K562 (cell line): ENCODE results near the gene PGAM2. TPM values are rescaled to one million over a fixed set of nuclear protein-coding genes. Genes with fewer than 3 reads are reported as not detected.
A peak's percentile ranks its signal among the peaks of the same experiment; 100 is the strongest.

Experiments used
- ATAC-seq: fragments of 200-7000 bp; cut with Tn5 transposase; 3 replicates; pipeline ENCODE4 v1.9.1; 2020; ENCODE audit warnings: moderate library complexity
- BruUV-seq: library from RNA; stranded (reverse); fragments of 400-500 nt; replicated peaks from 2 replicates; lab custom pipeline; 2021; lab: Mats Ljungman, UMichigan
- CTCF ChIA-PET: fragments of 300-600 bp; formaldehyde crosslinking; extraction: SDS; loops from one replicate; lab custom pipeline; 2021; ENCODE audit warnings: low intra/inter-chr PET ratio; lab: Yijun Ruan, JAX
- POLR2A ChIA-PET: fragments of 300-600, 350-650 bp; sonication (Branson Sonifier 250); formaldehyde crosslinking; extraction: SDS; loops from one replicate; lab custom pipeline; 2021; ENCODE audit warnings: antibody characterized with exemption, inconsistent platforms; lab: Yijun Ruan, JAX
- DNase-seq, 4 experiments: peaks; one replicate each; pipeline versions ENCODE4 v3.0.0 to v3.0.0-alpha.2; 2011 to 2018; ENCODE audit warnings: low spot score in 3 of 4, mixed read lengths in 3 of 4; ENCODE audit errors: extremely low read depth in 1 of 4
- FAIRE-seq: peaks from 2 replicates; lab custom pipeline; 2011; peaks lifted over from hg19 to GRCh38; lab: Jason Lieb, UNC
- H2AFZ ChIP-seq: 2 replicates; pipeline ENCODE4 v1.6.0; 2011; ENCODE audit warnings: low read depth, low read length, control low read depth, inconsistent platforms
- H3K27ac ChIP-seq: fragments of 200-600 bp; 3 replicates; pipeline ENCODE4 v1.8.0; 2011; ENCODE audit warnings: low read depth, mild to moderate bottlenecking, control low read depth, inconsistent platforms, low read length, moderate library complexity, mixed read lengths; ENCODE audit errors: extremely low read depth
- H3K27me3 ChIP-seq, 2 experiments: fragments of 300-600 bp in 1 of 2; 2 replicates in 1 of 2; 3 replicates in 1 of 2; pipeline versions ENCODE4 v1.6.0 to v1.8.0; 2011; ENCODE audit warnings: inconsistent platforms in 2 of 2, low read length in 2 of 2, mild to moderate bottlenecking in 1 of 2, mixed read lengths in 1 of 2, moderate library complexity in 1 of 2; ENCODE audit not compliant: control insufficient read depth in 2 of 2, insufficient read depth in 2 of 2
- H3K36me3 ChIP-seq: fragments of 300-600 bp; 3 replicates; pipeline ENCODE4 v1.8.0; 2011; ENCODE audit warnings: mild to moderate bottlenecking, low read length, inconsistent platforms; ENCODE audit not compliant: control insufficient read depth, insufficient read depth
- H3K4me1 ChIP-seq, 2 experiments: fragments of 200-600 bp in 1 of 2; replicated peaks in 1 of 2; 2 replicates in 1 of 2; 3 replicates in 1 of 2; pipeline versions ENCODE4 v1.5.1 to v1.8.0; 2011; ENCODE audit warnings: inconsistent platforms in 2 of 2, low read length in 2 of 2, mild to moderate bottlenecking in 1 of 2, mixed read lengths in 1 of 2, moderate library complexity in 1 of 2; ENCODE audit not compliant: control insufficient read depth in 2 of 2, insufficient read depth in 2 of 2
- H3K4me2 ChIP-seq: 2 replicates; pipeline ENCODE4 v1.6.1; 2011; ENCODE audit warnings: low read length, control low read depth, inconsistent platforms, mixed read lengths; ENCODE audit not compliant: insufficient read depth
- H3K4me3 ChIP-seq: fragments of 200-600 bp; sonication (generic), shearing (Covaris generic); 2 replicates; pipeline ENCODE4 v1.5.1; 2016; ENCODE audit warnings: control low read depth, inconsistent platforms
- H3K79me2 ChIP-seq: fragments of 200-600 bp; 3 replicates; pipeline ENCODE4 v1.8.0; 2011; ENCODE audit warnings: low read length, inconsistent platforms; ENCODE audit not compliant: control insufficient read depth, insufficient read depth
- H3K9ac ChIP-seq, 2 experiments: 2 replicates each; pipeline versions ENCODE4 v1.6.0 to v1.6.1; 2011; ENCODE audit warnings: low read depth in 2 of 2, low read length in 2 of 2, control low read depth in 1 of 2, inconsistent platforms in 1 of 2, mild to moderate bottlenecking in 1 of 2, mixed read lengths in 1 of 2; ENCODE audit not compliant: insufficient read depth in 1 of 2
- H3K9me1 ChIP-seq: one replicate; pipeline ENCODE4 v1.6.0; 2011; ENCODE audit warnings: inconsistent platforms, mild to moderate bottlenecking, low read length, moderate library complexity; ENCODE audit not compliant: control insufficient read depth, insufficient read depth
- H3K9me3 ChIP-seq: replicated peaks from 2 replicates; pipeline ENCODE4 v1.5.1; 2011; ENCODE audit warnings: low read depth, low read length, inconsistent platforms; ENCODE audit not compliant: control insufficient read depth, insufficient read depth
- H4K20me1 ChIP-seq: replicated peaks from 2 replicates; pipeline ENCODE4 v1.6.1; 2011; ENCODE audit warnings: low read length, inconsistent platforms, mixed read lengths; ENCODE audit not compliant: control insufficient read depth, insufficient read depth
- E2F3 ChIP-seq: fragments of 250-450 bp; sonication (Bioruptor Pico); IDR thresholded peaks from 2 replicates; pipeline ENCODE4 v1.4.0; 2020; ENCODE audit warnings: mild to moderate bottlenecking
- RBM34 ChIP-seq: fragments of 200-400 bp; formaldehyde crosslinking; IDR thresholded peaks from 2 replicates; pipeline ENCODE4 v1.6.1; 2018; ENCODE audit warnings: low read length, borderline replicate concordance; ENCODE audit not compliant: insufficient read depth
- RCOR1 ChIP-seq, 2 experiments: IDR thresholded peaks; 2 replicates each; pipeline ENCODE4 v1.6.1; 2012; ENCODE audit warnings: low read depth in 2 of 2, low read length in 2 of 2, borderline replicate concordance in 1 of 2, improper control_type of control experiment in 1 of 2
- SMAD2 ChIP-seq: fragments of 150-350 bp; IDR thresholded peaks from 2 replicates; pipeline ENCODE4 v1.6.1; 2014; ENCODE audit warnings: low read depth, mild to moderate bottlenecking, low read length
- ZFPM2 ChIP-seq: fragments of 250-450 bp; sonication (Bioruptor Pico); IDR thresholded peaks from 2 replicates; pipeline ENCODE4 v1.5.1; 2022; ENCODE audit warnings: mild to moderate bottlenecking
- WGBS: fragments of 100-300 bp; shearing (Covaris generic); methylation state at CpG from one replicate; pipeline ENCODE4 v1.1.6; 2016; ENCODE audit warnings: low coverage, mixed read lengths; ENCODE audit not compliant: insufficient coverage; ENCODE audit errors: missing lambda C conversion rate; 5-methylcytosine and 5-hydroxymethylcytosine counted together
- in situ Hi-C: fragments of 300-500 bp; cut with MboI; formaldehyde crosslinking; loops from 4 replicates; pipeline ENCODE4 v1.15.0; 2018; ENCODE audit warnings: inconsistent platforms, mixed read lengths
- intact Hi-C: fragments of 100-400 bp; cut with micrococcal nuclease; formaldehyde crosslinking; loops from 2 replicates; pipeline ENCODE4 v1.14.2; 2022
- polyA plus RNA-seq, 8 experiments: library from polyadenylated mRNA; depleted of rRNA in 4 of 8; stranded (reverse) in 5 of 8; unstranded in 3 of 8; fragments of >200 nt; fragmentation: Nextera tagmentation in 2 of 8; fragmentation: Illumina TruSeq in 1 of 8; extraction: Ambion mirVana in 2 of 8; extraction: Trizol in 1 of 8; gene quantifications; 2 replicates each; pipeline versions ENCODE4 v1.2.1 to v1.2.3, GENCODE V29; 2011 to 2014; ENCODE audit warnings: inconsistent platforms in 1 of 8, missing spikeins in 1 of 8
- total RNA-seq, 7 experiments: library from RNA; depleted of rRNA in 6 of 7; stranded (reverse); fragments of >200 nt in 6 of 7; fragmentation: Illumina TruSeq in 2 of 7; extraction: Trizol in 2 of 7; gene quantifications; 2 replicates each; pipeline versions ENCODE4 v1.2.1 to v1.2.3, GENCODE V29; 2011 to 2021; ENCODE audit warnings: low replicate concordance in 1 of 7
- TF ChIP-seq, protein P1 (sequence below): fragments of 450-650 bp; IDR thresholded peaks from 2 replicates; pipeline ENCODE4 v1.6.1; 2016; ENCODE audit warnings: mild to moderate bottlenecking, moderate library complexity

The PGAM2 gene
- total and polyA plus RNA-seq, 9 of the 15 experiments (the other 6 are each of a cell fraction or from before 2014, with no cell fraction given) = not detected

DNA sequence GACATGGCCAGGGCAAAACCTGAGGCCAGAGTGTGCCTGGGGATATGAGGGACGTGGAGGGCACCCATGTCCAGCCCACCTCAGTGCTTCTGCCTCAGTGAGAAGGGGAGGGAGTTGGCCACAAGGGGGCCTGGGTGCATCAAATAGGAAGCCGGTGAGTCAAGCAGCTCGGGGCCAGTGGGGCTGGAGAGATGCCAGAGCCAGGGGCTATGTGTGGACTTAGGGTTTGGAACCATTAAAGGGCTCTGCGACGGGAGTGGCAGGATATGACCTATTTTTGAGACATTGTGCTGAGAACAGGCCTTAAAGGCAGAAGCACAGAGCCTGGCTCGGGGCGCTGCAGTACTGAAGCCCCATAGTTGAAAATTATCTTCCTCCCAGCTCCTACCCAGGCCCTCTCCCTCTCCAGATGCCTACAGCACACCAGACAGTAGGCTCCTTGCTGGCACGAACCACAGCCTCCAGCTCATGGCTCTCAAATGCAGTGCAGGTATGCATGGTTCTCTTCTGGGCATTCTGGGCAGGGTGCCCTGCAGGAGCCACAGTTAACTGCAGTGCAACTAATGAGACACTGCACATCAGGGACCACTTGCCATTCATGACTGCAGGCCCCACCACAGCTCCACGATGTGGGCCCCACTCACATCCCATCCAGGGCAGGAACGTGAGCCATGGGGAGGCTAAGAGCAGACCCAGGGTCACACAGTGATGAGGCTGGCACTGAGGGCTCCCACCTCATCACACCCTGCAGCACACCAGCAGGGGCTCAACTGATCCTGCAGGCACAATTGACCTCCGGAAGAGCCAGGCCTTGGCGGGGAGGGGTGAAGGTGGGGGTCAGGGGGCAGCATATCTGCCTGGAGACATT, 7.2 kb upstream of the PGAM2 start:
- Histone ChIP-seq H3K27ac (no peak overlapping the region), H3K36me3 (peaks cover 13% of the 10 kb centered on the region; the same call in 1 of the 3 replicates), H3K4me1 (peaks cover 6 to 16% of the 10 kb centered on the region in 2 experiments; a peak in 3 of 5 replicates), H3K79me2 (no peaks in the 10 kb centered on the region), H3K4me3 (no peak overlapping the region), H3K9me3 (no peaks in the 10 kb centered on the region), H3K27me3 (peaks cover 0 to 7% of the 10 kb centered on the region in 2 experiments; a peak in 2 of 5 replicates), H2AFZ (no peak overlapping the region), H4K20me1 (peaks cover 6% of the 10 kb centered on the region), H3K9ac (no peak overlapping the region), H3K4me2 (no peak overlapping the region), H3K9me1 (peaks cover 4% of the 10 kb centered on the region)
- intact Hi-C loops (loop anchor here (2.0 kb wide), 1 partner anchor 124 kb away; no protein-coding TSS in a partner anchor), in situ Hi-C loops (no loop called here)
- WGBS = 35% methylated on average over 12 of the region's 12 CpGs
- ATAC-seq (peak; percentile 90), FAIRE-seq (peak; percentile 78), DNase-seq (peak; percentile 68 to 82 (median 76))
- ChIA-PET CTCF (interaction anchor here (1.0 kb wide), 1 partner anchor 52 kb away, joined by 3 read pairs; no protein-coding TSS in a partner anchor), POLR2A (interaction anchor here (0.9 kb wide), 1 partner anchor 19 kb away, joined by 3 read pairs; no protein-coding TSS in a partner anchor)
- no TSS peak for BruUV-seq
- TF ChIP-seq E2F3 (CRISPR knock-in tag) (no peak), RBM34 (no peak), ZFPM2 (CRISPR knock-in tag) (no peak), RCOR1 (IDR thresholded peaks at IDR 0.05; ENCODE audit: borderline replicate concordance in 1 of 2, low read depth in 2 of 2, low read length in 2 of 2) (0 out of 4 replicates have a peak, but pooled peaks of 1 of the 2 experiments have one; percentile 26), SMAD2 (no peak)
- TF ChIP-seq, protein P1, sequence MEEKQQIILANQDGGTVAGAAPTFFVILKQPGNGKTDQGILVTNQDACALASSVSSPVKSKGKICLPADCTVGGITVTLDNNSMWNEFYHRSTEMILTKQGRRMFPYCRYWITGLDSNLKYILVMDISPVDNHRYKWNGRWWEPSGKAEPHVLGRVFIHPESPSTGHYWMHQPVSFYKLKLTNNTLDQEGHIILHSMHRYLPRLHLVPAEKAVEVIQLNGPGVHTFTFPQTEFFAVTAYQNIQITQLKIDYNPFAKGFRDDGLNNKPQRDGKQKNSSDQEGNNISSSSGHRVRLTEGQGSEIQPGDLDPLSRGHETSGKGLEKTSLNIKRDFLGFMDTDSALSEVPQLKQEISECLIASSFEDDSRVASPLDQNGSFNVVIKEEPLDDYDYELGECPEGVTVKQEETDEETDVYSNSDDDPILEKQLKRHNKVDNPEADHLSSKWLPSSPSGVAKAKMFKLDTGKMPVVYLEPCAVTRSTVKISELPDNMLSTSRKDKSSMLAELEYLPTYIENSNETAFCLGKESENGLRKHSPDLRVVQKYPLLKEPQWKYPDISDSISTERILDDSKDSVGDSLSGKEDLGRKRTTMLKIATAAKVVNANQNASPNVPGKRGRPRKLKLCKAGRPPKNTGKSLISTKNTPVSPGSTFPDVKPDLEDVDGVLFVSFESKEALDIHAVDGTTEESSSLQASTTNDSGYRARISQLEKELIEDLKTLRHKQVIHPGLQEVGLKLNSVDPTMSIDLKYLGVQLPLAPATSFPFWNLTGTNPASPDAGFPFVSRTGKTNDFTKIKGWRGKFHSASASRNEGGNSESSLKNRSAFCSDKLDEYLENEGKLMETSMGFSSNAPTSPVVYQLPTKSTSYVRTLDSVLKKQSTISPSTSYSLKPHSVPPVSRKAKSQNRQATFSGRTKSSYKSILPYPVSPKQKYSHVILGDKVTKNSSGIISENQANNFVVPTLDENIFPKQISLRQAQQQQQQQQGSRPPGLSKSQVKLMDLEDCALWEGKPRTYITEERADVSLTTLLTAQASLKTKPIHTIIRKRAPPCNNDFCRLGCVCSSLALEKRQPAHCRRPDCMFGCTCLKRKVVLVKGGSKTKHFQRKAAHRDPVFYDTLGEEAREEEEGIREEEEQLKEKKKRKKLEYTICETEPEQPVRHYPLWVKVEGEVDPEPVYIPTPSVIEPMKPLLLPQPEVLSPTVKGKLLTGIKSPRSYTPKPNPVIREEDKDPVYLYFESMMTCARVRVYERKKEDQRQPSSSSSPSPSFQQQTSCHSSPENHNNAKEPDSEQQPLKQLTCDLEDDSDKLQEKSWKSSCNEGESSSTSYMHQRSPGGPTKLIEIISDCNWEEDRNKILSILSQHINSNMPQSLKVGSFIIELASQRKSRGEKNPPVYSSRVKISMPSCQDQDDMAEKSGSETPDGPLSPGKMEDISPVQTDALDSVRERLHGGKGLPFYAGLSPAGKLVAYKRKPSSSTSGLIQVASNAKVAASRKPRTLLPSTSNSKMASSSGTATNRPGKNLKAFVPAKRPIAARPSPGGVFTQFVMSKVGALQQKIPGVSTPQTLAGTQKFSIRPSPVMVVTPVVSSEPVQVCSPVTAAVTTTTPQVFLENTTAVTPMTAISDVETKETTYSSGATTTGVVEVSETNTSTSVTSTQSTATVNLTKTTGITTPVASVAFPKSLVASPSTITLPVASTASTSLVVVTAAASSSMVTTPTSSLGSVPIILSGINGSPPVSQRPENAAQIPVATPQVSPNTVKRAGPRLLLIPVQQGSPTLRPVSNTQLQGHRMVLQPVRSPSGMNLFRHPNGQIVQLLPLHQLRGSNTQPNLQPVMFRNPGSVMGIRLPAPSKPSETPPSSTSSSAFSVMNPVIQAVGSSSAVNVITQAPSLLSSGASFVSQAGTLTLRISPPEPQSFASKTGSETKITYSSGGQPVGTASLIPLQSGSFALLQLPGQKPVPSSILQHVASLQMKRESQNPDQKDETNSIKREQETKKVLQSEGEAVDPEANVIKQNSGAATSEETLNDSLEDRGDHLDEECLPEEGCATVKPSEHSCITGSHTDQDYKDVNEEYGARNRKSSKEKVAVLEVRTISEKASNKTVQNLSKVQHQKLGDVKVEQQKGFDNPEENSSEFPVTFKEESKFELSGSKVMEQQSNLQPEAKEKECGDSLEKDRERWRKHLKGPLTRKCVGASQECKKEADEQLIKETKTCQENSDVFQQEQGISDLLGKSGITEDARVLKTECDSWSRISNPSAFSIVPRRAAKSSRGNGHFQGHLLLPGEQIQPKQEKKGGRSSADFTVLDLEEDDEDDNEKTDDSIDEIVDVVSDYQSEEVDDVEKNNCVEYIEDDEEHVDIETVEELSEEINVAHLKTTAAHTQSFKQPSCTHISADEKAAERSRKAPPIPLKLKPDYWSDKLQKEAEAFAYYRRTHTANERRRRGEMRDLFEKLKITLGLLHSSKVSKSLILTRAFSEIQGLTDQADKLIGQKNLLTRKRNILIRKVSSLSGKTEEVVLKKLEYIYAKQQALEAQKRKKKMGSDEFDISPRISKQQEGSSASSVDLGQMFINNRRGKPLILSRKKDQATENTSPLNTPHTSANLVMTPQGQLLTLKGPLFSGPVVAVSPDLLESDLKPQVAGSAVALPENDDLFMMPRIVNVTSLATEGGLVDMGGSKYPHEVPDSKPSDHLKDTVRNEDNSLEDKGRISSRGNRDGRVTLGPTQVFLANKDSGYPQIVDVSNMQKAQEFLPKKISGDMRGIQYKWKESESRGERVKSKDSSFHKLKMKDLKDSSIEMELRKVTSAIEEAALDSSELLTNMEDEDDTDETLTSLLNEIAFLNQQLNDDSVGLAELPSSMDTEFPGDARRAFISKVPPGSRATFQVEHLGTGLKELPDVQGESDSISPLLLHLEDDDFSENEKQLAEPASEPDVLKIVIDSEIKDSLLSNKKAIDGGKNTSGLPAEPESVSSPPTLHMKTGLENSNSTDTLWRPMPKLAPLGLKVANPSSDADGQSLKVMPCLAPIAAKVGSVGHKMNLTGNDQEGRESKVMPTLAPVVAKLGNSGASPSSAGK = no peak
